ENCODE data around the gene NUMA1. TPM values are rescaled to one million over a fixed set of nuclear protein-coding genes. Genes with fewer than 3 reads are reported as not detected.
A peak's percentile ranks its signal among the peaks of the same experiment; 100 is the strongest.

NUMA1 gene
- total and polyA plus RNA-seq, 4 donors: 40.4 to 322 (median 196) TPM

GRCh38 chr11:72012091-72012630 is 68.2 kb downstream of the NUMA1 start:
- intact Hi-C loops (cut with DNase I): no loop called here
- DNase-seq: peak; percentile 38 to 60
- Histone ChIP-seq H3K4me3 (ENCODE audit: low read length in 2 of 2) (no peak overlapping the region), H3K27me3 (ENCODE audit: control insufficient read depth in 1 of 2, insufficient read depth in 2 of 2, low read length in 1 of 2) (no peaks in the 10 kb centered on the region), H3K4me1 (ENCODE audit: control insufficient read depth in 1 of 2, insufficient read depth in 2 of 2, low read length in 2 of 2) (no peaks in the 10 kb centered on the region), H3K9me3 (ENCODE audit: control insufficient read depth, low read length) (no peaks in the 10 kb centered on the region), H3K36me3 (ENCODE audit: control insufficient read depth in 1 of 2, insufficient read depth in 2 of 2, low read length in 1 of 2) (peaks cover 3 to 26% of the 10 kb centered on the region in 2 donors), H3K27ac (ENCODE audit: low read depth in 1 of 2, low read length in 2 of 2) (peak overlapping the region in 1 of 2 donors; percentile 45)
- ATAC-seq (ENCODE audit: low FRiP score): no peak
- 78 to 85% methylated on average over 5 of the region's 5 CpGs for WGBS, 2 donors

DNA sequence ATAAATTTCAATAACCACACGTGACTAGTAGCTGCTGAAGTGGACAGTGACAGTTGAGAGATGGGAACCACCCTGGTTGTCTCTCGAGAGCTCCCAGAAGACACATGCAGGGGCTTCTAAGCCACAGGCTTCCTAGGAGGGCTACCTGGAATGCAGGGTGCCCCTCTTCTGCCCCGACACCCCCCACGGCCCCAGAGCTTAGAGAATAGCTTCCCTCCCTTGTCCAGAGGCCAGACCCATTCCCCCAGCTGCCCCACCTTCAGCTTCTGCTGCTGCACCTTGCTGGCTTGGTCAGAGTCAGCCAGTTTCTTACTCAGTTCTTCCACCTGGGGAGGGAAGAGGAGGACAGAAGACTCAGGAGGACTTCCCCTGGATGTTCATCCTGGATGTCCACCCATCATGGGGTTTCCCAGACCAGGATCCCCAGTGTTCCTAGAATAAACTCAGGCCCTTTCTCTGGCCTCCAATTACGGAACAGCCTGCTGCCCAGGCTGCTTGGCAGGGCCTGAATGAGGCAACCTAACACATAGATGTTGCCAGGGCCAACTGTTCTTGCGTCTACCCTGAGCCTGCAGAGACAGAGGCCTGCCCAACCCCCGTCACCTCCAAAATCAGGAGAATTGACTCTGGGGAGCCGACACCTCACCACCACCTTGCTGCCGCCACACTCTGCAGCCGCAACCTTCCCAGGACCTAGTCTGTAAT is 69.7 kb downstream of the NUMA1 start:
- no peak for ATAC-seq (ENCODE audit: low FRiP score)
- Histone ChIP-seq H3K9me3 (ENCODE audit: control insufficient read depth, low read length) (no peaks in the 10 kb centered on the region), H3K4me3 (ENCODE audit: low read length in 2 of 2) (no peak overlapping the region), H3K27ac (ENCODE audit: low read depth in 1 of 2, low read length in 2 of 2) (no peak overlapping the region), H3K36me3 (ENCODE audit: control insufficient read depth in 1 of 2, insufficient read depth in 2 of 2, low read length in 1 of 2) (peaks cover 0 to 35% of the 10 kb centered on the region in 2 donors), H3K27me3 (ENCODE audit: control insufficient read depth in 1 of 2, insufficient read depth in 2 of 2, low read length in 1 of 2) (no peaks in the 10 kb centered on the region), H3K4me1 (ENCODE audit: control insufficient read depth in 1 of 2, insufficient read depth in 2 of 2, low read length in 2 of 2) (no peaks in the 10 kb centered on the region)
- WGBS, 2 donors: 70 to 74% methylated on average over 10 of the region's 10 CpGs
- intact Hi-C loops (cut with DNase I): no loop called here
- DNase-seq: no peak

DNA sequence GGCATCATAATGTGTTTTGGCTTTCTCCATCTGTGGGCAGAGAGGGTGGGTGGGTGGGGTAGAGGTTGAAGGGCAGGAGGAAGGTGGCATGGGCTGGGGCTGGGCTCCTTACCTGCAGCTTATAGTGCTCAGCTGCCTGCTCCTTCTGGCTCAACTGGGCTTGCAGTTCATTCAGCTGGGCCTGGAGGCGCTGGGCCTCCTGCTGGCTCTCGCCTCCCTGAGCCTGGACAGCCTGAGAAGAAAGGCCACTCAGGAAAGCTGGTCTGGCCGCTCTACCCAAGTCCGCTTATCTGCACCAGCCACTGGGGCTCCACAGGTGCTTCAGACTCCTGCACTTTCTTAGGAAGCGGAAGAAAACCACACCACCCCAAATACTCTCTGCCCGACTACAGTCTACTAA is 71.2 kb downstream of the NUMA1 start:
- WGBS, 2 donors: 95% methylated on average over 5 to 6 of the region's 6 CpGs
- Histone ChIP-seq H3K4me3 (ENCODE audit: low read length in 2 of 2) (no peak overlapping the region), H3K27me3 (ENCODE audit: control insufficient read depth in 1 of 2, insufficient read depth in 2 of 2, low read length in 1 of 2) (no peaks in the 10 kb centered on the region), H3K9me3 (ENCODE audit: control insufficient read depth, low read length) (no peaks in the 10 kb centered on the region), H3K4me1 (ENCODE audit: control insufficient read depth in 1 of 2, insufficient read depth in 2 of 2, low read length in 2 of 2) (no peaks in the 10 kb centered on the region), H3K27ac (ENCODE audit: low read depth in 1 of 2, low read length in 2 of 2) (no peak overlapping the region), H3K36me3 (ENCODE audit: control insufficient read depth in 1 of 2, insufficient read depth in 2 of 2, low read length in 1 of 2) (peaks cover 0 to 33% of the 10 kb centered on the region in 2 donors)
- no peak for DNase-seq
- ATAC-seq (ENCODE audit: low FRiP score): no peak
- intact Hi-C loops (cut with DNase I): no loop called here

GRCh38 chr11:72008728-72009127 is 71.6 kb downstream of the NUMA1 start:
- intact Hi-C loops (cut with DNase I): no loop called here
- ATAC-seq (ENCODE audit: low FRiP score) (no peak), DNase-seq (no peak)
- Histone ChIP-seq H3K4me3 (ENCODE audit: low read length in 2 of 2) (no peak overlapping the region), H3K27me3 (ENCODE audit: control insufficient read depth in 1 of 2, insufficient read depth in 2 of 2, low read length in 1 of 2) (no peaks in the 10 kb centered on the region), H3K36me3 (ENCODE audit: control insufficient read depth in 1 of 2, insufficient read depth in 2 of 2, low read length in 1 of 2) (peaks cover 2 to 34% of the 10 kb centered on the region in 2 donors), H3K4me1 (ENCODE audit: control insufficient read depth in 1 of 2, insufficient read depth in 2 of 2, low read length in 2 of 2) (no peaks in the 10 kb centered on the region), H3K27ac (ENCODE audit: low read depth in 1 of 2, low read length in 2 of 2) (no peak overlapping the region), H3K9me3 (ENCODE audit: control insufficient read depth, low read length) (no peaks in the 10 kb centered on the region)
- 55 to 69% methylated on average over 6 to 7 of the region's 7 CpGs for WGBS, 2 donors

GRCh38 chr11:72007587-72007986 is 72.8 kb downstream of the NUMA1 start:
- intact Hi-C loops (cut with DNase I): no loop called here
- no peak overlapping the region for H3K4me3 ChIP-seq (ENCODE audit: low read length in 2 of 2)
- DNase-seq: peak in 1 of 2 donors; percentile 61
- no peaks in the 10 kb centered on the region for H3K9me3 ChIP-seq (ENCODE audit: control insufficient read depth, low read length)
- peaks cover 3 to 34% of the 10 kb centered on the region in 2 donors for H3K36me3 ChIP-seq (ENCODE audit: control insufficient read depth in 1 of 2, insufficient read depth in 2 of 2, low read length in 1 of 2)
- no peaks in the 10 kb centered on the region for H3K27me3 ChIP-seq (ENCODE audit: control insufficient read depth in 1 of 2, insufficient read depth in 2 of 2, low read length in 1 of 2)
- no peak overlapping the region for H3K27ac ChIP-seq (ENCODE audit: low read depth in 1 of 2, low read length in 2 of 2)
- 69 to 75% methylated on average over 5 of the region's 5 CpGs for whole genome bisulfite sequencing, 2 donors
- H3K4me1 ChIP-seq (ENCODE audit: control insufficient read depth in 1 of 2, insufficient read depth in 2 of 2, low read length in 2 of 2): no peaks in the 10 kb centered on the region
- ATAC-seq (ENCODE audit: low FRiP score): no peak

- 83 to 89% methylated on average over 15 of the region's 15 CpGs for WGBS, 2 donors
- H3K9me3 ChIP-seq (ENCODE audit: control insufficient read depth, low read length): no peaks in the 10 kb centered on the region
- intact Hi-C loops (cut with DNase I): no loop called here
- H3K27ac ChIP-seq (ENCODE audit: low read depth in 1 of 2, low read length in 2 of 2): no peak overlapping the region
- H3K4me3 ChIP-seq (ENCODE audit: low read length in 2 of 2): no peak overlapping the region
- DNase-seq (peak in 1 of 2 donors; percentile 54), ATAC-seq (ENCODE audit: low FRiP score) (no peak)
- no peaks in the 10 kb centered on the region for H3K27me3 ChIP-seq (ENCODE audit: control insufficient read depth in 1 of 2, insufficient read depth in 2 of 2, low read length in 1 of 2)
- no peaks in the 10 kb centered on the region for H3K4me1 ChIP-seq (ENCODE audit: control insufficient read depth in 1 of 2, insufficient read depth in 2 of 2, low read length in 2 of 2)
- peaks cover 3 to 34% of the 10 kb centered on the region in 2 donors for H3K36me3 ChIP-seq (ENCODE audit: control insufficient read depth in 1 of 2, insufficient read depth in 2 of 2, low read length in 1 of 2)
Measured at GRCh38 chr11:72007089-72007476, 73.3 kb downstream of the NUMA1 start.

GRCh38 chr11:72006309-72007088 is 73.8 kb downstream of the NUMA1 start:
- WGBS, 2 donors: 77 to 79% methylated on average over 8 of the region's 8 CpGs
- H3K4me1 ChIP-seq (ENCODE audit: control insufficient read depth in 1 of 2, insufficient read depth in 2 of 2, low read length in 2 of 2): no peaks in the 10 kb centered on the region
- H3K4me3 ChIP-seq (ENCODE audit: low read length in 2 of 2): no peak overlapping the region
- H3K27ac ChIP-seq (ENCODE audit: low read depth in 1 of 2, low read length in 2 of 2): no peak overlapping the region
- intact Hi-C loops (cut with DNase I): no loop called here
- H3K36me3 ChIP-seq (ENCODE audit: control insufficient read depth in 1 of 2, insufficient read depth in 2 of 2, low read length in 1 of 2): peaks cover 3 to 32% of the 10 kb centered on the region in 2 donors
- no peaks in the 10 kb centered on the region for H3K27me3 ChIP-seq (ENCODE audit: control insufficient read depth in 1 of 2, insufficient read depth in 2 of 2, low read length in 1 of 2)
- ATAC-seq (ENCODE audit: low FRiP score) (no peak), DNase-seq (peak in 1 of 2 donors; percentile 58)
- H3K9me3 ChIP-seq (ENCODE audit: control insufficient read depth, low read length): no peaks in the 10 kb centered on the region

DNA sequence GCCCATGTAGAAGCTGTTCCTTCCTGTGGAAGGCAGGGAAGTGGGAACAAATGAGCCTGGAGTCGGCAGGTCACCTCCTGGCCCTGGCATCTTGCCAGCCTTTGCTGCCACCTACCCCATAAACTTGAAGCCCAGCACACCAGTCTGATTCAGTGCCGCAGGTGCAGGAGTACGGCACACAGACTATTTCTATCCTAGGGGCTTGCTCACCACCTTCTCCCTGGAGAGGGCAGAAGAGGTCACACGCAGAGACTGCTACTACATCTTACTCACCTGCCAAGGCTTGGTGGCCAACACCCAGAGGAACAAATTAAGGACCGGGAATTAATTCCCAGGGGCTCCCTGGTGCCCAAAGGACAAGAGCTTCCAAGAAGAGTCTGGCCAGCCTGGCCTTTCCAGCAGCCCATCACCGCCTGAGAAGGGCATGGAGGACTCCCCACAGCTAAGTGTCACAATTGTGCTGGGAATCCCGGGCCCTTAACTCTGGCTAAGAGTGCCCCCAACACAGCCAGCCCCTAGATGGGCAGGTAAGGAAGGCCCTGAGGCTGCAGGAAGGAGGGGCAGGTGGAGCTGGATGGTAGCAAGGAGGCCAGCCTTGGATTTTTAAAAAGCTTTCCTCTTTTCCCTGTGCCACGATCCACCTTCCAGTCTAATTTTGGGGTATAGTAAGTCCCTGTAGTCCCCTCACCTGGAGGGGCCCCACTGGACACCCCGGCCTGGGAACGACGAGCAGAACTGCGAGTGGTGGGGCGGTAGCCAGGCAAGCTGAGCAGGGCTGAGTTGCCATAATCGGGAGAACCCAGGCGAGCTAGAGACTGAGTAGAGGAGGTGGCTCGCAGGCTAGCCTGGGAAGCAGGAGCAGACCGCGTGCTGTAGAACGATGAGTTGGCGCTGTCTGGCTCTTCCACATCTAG is 74.7 kb downstream of the NUMA1 start:
- peaks cover 3 to 30% of the 10 kb centered on the region in 2 donors for H3K36me3 ChIP-seq (ENCODE audit: control insufficient read depth in 1 of 2, insufficient read depth in 2 of 2, low read length in 1 of 2)
- no peak overlapping the region for H3K4me3 ChIP-seq (ENCODE audit: low read length in 2 of 2)
- H3K4me1 ChIP-seq (ENCODE audit: control insufficient read depth in 1 of 2, insufficient read depth in 2 of 2, low read length in 2 of 2): no peaks in the 10 kb centered on the region
- intact Hi-C loops (cut with DNase I): no loop called here
- H3K27me3 ChIP-seq (ENCODE audit: control insufficient read depth in 1 of 2, insufficient read depth in 2 of 2, low read length in 1 of 2): no peaks in the 10 kb centered on the region
- peak in 1 of 2 donors; percentile 73 for DNase-seq
- H3K9me3 ChIP-seq (ENCODE audit: control insufficient read depth, low read length): no peaks in the 10 kb centered on the region
- ATAC-seq (ENCODE audit: low FRiP score): no peak
- no peak overlapping the region for H3K27ac ChIP-seq (ENCODE audit: low read depth in 1 of 2, low read length in 2 of 2)
- 76 to 80% methylated on average over 20 of the region's 20 CpGs for WGBS, 2 donors
